SIG-M5 (cell line): ENCODE data around the gene PSMC1.
"Not testable (repeated sequence)": the region's sequence is repeated elsewhere in the genome, so short reads cannot be mapped to it uniquely, and the experiment has no call there.

ENCODE experiments used
- DNase-seq: peaks from one replicate; lab custom pipeline; 2025; lab: John Stamatoyannopoulos, UW

The PSMC1 gene

DNA sequence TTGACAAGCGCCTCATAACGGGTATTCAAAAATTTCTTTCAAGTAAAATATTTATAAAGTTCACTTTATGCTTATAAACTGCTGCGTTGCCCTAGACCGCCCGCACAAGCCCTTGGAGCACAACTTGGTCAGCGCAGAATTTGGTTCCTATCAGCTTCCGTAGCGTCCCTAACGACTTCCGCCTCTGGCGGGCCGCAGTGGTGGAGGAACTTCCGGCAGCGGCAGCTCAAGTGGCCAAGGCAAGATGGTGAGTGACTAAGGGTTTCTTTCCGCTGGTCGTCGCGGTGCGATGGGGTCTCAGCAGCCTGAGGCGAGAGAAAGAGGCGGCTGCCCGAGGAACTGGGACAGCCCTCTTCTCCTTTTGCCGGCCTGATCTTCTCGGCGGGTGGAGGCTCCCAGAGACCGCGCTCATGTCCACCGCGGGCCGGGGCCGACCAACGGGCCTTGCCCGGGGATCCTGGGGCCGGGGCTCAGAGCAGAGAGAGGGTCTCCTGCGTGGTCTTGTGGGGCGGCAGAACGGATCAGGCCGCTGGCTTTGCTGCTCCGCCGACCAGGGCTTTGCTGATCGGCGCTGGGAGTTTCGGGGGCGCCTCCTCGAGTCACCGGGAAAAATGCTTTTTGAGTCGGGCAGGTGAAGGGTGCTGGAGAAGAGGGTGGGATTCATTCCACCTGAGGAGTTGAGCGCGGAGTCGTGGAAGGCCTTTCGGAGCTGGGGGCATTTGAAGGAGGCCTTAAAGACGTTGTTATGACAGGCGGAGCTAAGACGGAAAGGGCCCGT lies at the start of gene PSMC1:
Gene PSMC1, plus strand, starts transcription at position 200 of the 778 bp plus-strand sequence. Its CDS starts 45 bp downstream, at position 245.
- peak; percentile 21 for DNase-seq

DNA sequence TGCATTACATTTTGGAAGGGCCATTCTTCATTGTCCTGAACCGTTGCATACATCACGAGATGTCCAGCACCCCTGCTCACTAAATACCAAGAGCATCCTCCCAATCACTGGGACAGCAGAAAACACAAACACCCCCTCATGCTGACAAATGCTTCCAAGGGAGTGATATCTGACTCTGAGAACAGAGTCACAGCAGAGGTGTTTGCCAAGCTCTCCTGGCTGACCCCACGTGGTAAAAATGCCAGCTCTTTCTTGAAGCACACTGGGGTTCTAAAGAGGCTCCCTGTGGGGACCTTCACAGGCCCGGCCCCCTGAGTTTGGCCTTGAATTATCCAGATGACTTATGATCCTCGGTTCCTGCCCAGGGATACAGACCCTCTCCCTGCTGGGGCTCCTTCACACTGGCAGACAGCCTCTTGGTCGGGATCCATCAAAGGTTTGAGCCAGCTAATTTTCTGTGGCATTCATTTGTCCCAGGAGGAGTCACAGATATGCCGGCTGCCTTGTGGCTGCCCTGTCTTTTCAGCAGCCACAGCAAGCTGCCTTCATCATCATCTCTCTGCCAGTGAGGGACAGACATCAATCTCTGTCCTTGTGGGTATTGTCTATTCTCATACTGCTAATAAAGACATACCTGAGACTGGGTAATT lies 43.1 kb upstream of the PSMC1 start:
- no peak for DNase-seq

DNA sequence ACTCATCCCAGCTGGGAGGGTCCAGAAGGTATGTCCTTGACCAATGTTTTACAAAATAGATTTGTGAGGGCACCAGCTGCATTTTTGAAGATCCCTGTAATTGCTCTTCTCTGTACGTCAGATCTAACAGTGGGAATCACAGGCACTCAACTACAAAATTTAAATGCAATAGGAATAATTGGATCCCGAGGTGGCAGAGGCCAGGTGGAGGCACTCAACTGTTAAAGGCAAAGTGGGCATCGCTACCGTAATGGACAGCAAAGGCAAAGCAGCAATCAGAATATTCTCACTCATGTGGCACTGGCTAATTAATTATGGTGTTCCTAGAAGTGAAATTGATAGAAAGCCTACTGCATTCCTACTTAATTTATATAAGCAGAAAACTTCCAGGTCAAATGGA lies 27.9 kb upstream of the PSMC1 start:
- no peak for DNase-seq

DNA sequence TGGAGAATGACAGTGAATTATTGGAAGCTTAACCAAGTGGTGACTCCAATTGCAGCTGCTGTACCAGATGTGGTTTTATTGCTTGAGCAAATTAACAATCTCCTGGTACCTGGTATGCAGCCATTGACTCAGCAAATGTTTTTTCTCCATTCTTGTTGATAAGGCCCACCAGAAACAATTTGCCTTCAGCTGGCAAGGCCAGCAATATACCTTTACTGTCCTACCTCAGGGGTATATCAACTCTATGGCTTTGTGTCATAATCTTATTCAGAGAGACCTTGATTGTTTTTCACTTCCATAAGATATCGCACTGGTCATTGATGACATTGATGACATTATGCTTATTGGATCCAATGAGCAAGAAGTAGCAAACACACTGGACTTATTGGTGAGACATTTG lies 26.4 kb upstream of the PSMC1 start:
- not testable (repeated sequence) for DNase-seq

DNA sequence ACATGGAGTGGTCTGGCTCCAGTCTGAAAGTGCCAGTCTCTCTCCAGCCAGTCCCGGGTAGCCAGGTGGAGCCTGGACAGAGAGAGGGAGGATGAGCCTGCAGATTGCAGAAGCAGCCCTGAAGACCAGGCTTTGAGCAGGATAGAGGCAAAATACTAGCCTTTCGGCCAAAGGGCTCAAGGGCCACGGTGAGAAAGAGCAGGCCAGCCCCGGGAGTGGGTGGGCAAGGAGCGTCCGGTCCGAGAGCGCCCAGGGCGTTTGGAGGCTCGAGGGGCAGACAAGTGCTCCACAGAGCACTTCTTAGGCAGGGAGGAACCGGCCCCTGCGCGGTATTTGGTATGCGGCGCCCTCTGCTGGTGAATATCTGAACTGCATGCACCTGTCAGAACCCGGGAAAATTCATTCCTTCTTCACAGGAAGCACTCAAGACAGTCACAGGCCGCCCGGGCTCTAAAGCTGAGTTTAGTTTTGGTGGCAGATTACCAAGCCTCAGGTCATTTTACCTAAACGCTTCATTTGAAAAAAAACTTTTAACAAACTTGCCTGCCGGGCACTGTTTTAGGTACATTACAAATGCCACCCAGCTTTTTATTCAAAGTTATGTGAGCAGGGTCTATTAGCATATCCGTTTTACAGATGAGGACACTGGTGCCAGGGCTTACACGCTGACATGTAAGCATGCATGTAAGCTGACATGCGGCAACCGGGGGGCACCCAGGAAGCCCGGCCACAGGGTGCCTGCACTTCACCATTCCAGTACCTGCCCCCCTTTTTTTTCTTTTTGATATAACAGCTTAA lies 21.0 kb upstream of the PSMC1 start:
- no peak for DNase-seq

DNA sequence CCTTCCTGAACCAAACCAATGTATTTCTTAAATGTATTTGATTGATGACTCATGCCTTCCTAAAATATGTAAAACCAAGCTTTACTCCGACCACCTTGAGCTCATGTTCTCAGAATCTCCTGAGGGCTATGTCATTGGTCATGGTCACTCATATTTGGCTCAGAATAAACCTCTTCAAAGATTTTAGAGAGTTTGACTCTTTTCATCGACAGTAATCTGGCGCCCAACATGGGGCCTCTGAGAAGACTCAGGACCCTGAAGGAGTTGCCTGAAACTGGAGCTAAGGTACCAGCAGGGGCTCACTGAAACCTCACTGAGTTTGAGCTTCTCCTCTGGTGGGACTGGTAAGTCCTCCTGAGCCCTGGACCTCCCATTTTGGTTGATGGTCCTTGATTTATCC lies 17.2 kb upstream of the PSMC1 start:
- DNase-seq, result no peak

DNA sequence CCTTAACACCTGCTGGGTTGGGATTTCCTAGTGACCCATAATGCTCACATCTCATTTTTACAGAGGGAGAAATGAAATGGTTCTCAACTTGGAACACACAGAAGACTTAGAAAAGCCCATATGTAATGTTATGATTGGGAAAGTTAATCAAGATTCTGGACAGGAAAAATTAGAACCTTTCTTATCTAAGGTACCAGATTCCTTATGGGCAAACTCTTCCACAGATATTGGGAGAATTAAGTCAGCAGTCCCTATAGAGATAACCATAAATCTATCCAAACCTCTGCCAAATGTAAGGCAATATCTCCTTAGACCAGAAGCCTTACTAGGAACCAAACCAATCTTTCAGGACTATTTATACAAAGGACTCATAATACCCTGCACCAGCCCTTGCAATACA lies 13.9 kb upstream of the PSMC1 start:
- DNase-seq, result no peak

DNA sequence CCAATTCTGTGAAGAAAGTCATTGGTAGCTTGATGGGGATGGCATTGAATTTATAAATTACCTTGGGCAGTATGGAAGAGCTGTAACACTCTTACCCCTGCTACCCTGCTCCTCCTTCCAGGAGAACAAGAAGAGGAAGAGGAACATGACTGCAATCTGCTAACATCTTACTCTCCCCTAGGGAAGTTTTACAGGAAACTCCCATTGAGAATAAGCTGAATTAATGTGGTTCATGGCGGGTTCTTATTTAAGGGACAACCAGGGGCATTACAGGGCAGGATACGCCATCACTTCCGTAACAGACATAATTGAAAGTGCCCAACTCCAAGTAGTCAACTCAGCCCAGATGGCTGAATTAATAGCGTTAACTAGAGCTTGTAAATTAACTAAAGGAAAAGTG lies 9.4 kb upstream of the PSMC1 start:
- no peak for DNase-seq

DNA sequence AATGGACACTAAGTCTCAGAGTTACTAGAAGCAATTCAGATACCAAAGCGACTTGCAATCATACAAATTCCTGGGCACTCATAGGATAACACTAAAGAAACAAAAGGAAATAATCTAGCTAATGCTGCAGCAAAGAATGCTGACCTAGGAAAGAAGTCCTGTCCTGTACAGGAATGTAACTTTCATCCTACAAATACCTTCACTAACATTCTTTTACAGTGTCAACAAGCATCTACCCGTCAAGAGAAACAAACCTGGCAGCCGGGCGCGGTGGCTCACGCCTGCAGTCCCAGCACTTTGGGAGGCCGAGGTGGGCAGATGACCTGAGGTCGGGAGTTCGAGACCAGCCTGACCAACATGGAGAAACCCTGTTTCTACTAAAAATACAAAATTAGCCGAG lies 8.9 kb upstream of the PSMC1 start:
- DNase-seq, result not testable (repeated sequence)

DNA sequence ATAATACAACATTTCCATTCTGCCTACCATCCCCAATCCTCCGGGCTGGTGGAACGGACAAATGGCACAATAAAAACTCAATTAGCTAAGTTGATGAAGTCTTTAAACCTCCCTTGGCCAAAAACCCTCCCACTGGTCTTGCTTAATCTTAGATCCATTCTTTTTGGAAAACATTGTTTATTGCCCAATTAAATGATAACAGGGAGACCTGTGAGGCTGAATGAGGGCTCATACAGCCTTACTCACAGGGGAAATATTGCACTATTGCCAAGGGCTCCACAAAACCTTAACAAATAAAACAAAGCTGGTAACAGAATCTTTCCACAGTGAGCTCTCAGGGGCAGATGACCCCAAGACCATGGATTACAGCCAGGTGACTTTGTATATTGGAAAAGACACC lies 7.8 kb upstream of the PSMC1 start:
- no peak for DNase-seq

DNA sequence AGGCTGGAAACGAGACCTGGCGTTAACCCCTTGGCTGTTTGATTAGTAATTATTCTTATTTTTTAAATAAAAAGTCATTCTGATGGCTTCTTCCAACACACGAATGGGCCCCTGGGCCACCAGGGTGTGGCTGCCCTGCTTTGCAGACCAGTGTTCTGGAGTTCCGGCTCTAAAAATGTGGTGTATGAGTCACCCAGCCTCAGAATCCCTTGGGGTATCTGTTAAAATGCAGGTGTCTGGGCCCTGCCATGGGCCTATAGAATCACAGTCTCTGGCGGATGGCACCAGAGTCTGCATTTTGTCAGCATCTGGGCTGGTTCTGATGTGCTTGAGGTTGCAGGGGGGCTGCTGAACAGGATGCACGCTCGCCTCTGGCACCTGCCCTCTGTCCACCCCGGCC lies 2.5 kb upstream of the PSMC1 start:
- no peak for DNase-seq

DNA sequence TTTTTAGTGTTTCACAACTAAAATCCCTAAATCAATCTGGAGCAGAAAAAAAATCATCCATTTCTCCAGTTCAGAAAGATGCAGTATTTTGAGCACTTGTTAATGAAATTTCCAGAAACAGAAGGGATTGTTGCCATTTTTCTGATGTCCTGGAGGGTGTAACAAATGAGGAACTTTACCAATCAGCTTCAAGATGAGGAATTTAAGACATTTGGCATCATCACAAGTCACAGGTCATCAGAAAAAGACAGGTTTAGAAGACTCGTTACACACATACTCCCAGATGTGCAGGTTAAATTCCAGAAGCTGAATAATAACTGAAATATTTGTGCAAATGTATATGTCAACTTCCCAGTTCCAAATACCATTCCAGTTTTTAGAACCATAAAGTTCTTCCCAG lies 482 bp upstream of the PSMC1 start:
- no peak for DNase-seq

DNA sequence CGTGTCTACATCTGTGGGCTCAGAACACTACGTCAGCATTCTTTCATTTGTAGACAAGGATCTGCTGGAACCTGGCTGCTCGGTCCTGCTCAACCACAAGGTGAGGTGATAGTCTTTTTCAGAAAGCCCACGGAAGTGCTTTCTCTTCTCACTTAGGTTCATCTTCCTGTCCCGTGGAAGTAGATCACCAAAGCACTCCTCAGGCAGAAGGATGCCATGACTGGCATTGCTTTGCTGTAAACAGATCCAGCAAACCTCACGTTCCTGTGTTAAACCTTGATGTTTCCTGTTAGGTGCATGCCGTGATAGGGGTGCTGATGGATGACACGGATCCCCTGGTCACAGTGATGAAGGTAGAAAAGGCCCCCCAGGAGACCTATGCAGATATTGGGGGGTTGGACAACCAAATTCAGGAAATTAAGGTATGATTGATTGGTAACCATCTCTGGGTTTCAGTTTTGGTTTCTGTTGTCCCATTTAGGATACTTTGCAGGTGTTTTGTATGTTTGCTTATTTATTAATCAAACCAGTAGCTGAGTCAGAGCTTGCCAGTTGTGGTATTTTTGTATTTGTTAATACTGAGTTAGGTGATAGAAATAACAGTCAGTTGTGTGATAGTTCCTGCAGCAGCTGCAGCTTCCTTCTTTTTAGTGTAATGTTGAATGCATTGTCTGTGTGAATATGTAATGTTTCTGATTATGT lies 7.5 kb downstream of the PSMC1 start:
- no peak for DNase-seq

DNA sequence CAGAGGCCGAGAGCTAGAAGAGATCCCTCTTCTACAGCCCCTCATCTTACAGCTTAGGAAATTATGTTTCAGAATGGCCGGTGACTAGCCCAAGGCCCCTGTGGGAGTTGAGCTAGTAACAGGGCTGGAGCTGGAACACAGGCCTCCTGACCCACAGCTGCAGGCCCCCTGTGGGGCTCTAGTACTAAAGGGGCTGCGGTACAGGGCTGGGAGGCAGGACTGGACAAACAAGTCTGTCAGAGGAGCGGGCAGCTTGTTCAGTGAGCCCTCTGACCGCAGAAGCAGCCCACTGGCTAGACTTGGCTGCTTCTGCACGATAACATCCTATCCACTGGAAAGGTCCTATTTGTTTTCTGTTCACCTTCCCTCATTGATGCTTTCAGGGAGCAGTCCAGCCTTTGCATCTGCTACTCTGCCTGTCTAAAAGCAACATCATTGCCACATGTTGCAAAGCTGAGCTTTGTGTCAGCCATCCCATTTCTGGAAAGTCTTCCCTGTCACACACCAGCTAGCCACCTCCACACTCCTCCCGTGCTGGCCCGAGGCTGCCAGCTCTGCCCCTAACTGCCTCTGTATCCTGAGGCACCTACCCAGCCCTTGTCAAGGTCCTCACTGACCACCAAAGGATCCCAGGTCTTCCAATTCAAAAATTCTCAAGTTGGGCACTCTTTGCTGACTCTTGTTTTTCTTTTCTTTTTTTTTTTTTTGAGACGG lies 10.2 kb downstream of the PSMC1 start:
- DNase-seq, result no peak

DNA sequence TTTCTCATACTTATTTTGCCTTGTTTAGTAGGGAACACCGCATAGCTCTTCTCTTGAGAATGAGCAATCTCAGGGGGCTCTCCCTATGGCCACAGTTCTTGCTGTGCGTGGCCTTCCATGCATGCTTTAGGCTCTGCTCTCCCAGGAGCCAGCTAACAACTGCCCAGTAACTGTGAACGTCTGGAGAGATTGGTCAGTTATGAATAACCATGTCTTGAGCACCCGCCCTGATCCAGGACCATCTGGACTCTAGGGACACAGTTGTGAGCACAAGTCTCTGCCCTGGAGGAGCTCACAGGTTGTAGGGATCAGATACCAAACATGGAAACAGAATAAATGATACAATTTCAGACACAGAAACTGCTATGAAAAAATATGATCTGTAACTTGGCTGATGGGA lies 12.1 kb downstream of the PSMC1 start:
- no peak for DNase-seq

DNA sequence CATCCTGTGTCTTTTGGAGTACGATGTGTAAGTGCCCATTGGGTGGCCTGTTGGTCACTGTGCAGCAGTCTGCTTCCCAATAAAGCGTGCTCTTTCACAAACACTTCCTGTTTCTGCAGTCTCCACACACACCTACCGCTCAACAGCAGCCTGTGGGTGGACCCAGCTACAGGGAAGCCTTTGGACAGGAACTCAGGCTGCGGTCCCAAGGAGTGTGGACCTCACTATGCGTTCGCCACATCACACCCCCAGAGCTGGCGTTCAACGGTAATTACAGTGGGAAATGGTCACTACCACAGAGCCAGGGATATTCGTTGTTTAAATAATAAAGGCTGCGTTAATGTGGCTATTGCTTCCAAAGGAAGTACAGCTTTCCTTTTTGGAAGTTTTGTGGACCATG lies 16.2 kb downstream of the PSMC1 start:
- DNase-seq, result no peak

DNA sequence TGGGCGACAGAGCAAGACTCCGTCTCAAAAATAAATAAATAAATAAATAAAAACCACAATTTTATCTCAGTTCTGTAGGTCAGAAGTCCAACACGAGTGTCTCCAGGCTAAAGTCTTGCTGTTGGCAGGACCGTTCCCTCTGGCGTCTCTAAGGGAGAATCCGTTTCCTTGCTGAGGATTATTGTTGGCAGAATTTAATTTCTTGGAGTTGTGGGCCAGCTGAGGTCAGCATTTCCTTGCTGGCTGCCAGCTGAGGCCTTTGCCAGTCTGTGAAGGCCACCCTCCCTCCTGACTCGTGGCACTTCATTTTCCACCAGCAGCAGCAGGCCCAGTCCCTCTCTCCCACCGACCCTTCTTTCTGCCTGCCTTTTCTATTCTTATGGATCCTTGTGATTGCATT lies 17.2 kb downstream of the PSMC1 start:
- no peak for DNase-seq

DNA sequence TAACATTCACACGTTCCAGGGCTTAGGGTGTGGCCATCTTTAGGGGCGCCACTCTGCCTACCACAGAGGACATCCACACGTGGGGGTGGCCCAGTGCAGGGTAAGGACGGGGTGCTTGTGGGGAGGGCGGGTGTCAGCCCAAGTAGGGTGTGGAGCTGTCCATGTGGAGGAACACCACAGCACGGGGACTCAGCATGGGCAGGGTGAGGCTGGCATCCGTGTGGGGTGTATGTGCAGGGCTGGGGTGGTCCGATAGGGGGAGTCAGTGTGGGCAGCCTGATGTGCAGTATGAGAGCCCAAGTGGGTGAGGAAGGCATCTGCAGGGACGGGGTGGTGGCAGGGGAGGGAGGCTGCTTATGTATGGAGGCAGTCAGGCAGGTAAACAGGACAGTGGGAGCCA lies 17.7 kb downstream of the PSMC1 start:
- no peak for DNase-seq

DNA sequence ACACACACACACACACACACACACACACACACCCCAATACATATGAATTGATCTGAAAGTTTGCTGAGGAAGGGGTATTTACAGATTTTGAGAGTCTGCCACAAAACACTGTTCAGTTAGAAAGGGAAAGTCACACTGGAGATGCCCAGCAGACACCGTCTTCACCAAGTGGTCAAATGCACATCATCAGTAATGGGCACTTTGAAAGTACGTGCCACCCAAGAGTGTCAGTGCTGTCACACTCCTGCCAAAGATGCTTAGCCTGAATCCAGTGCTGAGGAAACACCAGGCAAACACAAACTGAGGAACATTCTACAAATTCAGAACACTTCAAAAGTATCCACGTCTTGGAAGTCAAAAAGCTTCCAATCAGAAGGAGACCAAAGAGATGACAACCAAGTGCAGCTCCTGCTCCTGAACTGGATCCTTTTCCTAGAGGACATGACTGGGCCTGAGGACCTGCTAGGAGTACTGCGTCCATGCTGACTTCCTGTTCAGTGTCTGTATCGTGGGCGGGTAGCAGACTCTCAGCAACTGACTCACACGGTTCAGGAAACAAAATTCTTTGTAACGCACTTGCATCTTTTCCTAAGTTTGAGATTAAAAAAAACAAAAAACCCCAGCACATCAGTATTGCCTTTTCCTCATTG lies 18.6 kb downstream of the PSMC1 start:
- no peak for DNase-seq

DNA sequence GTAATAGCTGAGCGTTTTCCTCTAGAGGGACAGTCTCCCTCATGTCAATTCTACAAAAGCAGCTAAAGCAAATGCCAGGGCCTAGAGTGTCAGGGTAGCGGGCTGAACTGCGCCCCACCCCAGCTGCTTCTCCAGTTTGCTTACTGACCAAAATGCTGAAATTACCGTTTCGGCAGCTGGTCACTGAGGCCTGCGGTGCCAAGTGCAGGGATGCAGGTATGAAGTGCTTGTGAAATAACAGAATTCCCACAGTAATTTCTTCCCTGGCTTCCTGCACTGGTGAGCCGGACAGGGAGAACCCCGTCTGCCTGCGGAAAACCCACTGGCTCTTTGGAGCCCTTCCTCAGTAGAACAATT lies 19.1 kb downstream of the PSMC1 start:
- DNase-seq, result no peak

DNA sequence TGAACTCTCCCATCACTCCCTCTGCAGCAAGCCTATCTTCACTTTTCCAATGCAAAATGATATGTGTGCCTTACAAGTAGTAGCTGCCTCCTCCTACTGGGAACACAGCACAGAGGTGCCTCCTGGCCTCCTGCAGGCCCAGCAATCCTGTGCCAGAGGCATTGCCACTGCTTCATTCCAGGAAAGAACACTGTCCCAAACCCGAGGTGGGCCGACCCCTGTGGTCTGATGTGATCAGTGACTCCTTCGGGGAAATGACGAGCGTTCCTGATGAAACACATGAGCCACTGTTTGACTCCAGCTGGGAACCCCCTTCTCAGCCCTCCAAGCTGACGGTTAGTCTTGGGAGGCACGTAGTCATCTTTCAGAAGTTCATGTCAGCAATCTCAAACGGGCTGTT lies 19.5 kb downstream of the PSMC1 start:
- no peak for DNase-seq
